ENCODE data around the gene FAM120AOS. TPM values are rescaled to one million over a fixed set of nuclear protein-coding genes. Genes with fewer than 3 reads are reported as not detected.

FAM120AOS gene
- total RNA-seq, 1 donor from 2014 or later = 32.6 TPM

- DNase-seq (ENCODE audit: low read depth, low spot score) = no peak
These were observed 14.1 kb upstream of the FAM120AOS start for GRCh38 chr9:93467462-93467861.

GRCh38 chr9:93467062-93467416, 13.7 kb upstream of the FAM120AOS start:
- DNase-seq (ENCODE audit: low read depth, low spot score) = no peak

- no peak for DNase-seq (ENCODE audit: low read depth, low spot score)
These were observed 13.2 kb upstream of the FAM120AOS start for GRCh38 chr9:93466416-93467061.

GRCh38 chr9:93465855-93466254, 12.5 kb upstream of the FAM120AOS start:
- DNase-seq (ENCODE audit: low read depth, low spot score) = no peak

GRCh38 chr9:93464876-93465275, 11.5 kb upstream of the FAM120AOS start:
- DNase-seq (ENCODE audit: low read depth, low spot score) = no peak

GRCh38 chr9:93464395-93464794, 11.0 kb upstream of the FAM120AOS start:
- no peak for DNase-seq (ENCODE audit: low read depth, low spot score)

GRCh38 chr9:93463638-93464248, 10.4 kb upstream of the FAM120AOS start:
- DNase-seq (ENCODE audit: low read depth, low spot score) = no peak

GRCh38 chr9:93461821-93462220, 8.4 kb upstream of the FAM120AOS start:
- DNase-seq (ENCODE audit: low read depth, low spot score) = no peak

GRCh38 chr9:93461414-93461743, 8.0 kb upstream of the FAM120AOS start:
- DNase-seq (ENCODE audit: low read depth, low spot score) = no peak

- no peak for DNase-seq (ENCODE audit: low read depth, low spot score)
These were observed 7.5 kb upstream of the FAM120AOS start for GRCh38 chr9:93460689-93461413.

- no peak for DNase-seq (ENCODE audit: low read depth, low spot score)
These were observed 6.1 kb upstream of the FAM120AOS start for GRCh38 chr9:93459432-93459847.

GRCh38 chr9:93458712-93459111, 5.3 kb upstream of the FAM120AOS start:
- no peak for DNase-seq (ENCODE audit: low read depth, low spot score)

- no peak for DNase-seq (ENCODE audit: low read depth, low spot score)
These were observed 3.6 kb upstream of the FAM120AOS start for GRCh38 chr9:93457006-93457405.

- DNase-seq (ENCODE audit: low read depth, low spot score) = no peak
These were observed 3.1 kb upstream of the FAM120AOS start for GRCh38 chr9:93456504-93456903.

- DNase-seq (ENCODE audit: low read depth, low spot score) = no peak
These were observed 2.6 kb upstream of the FAM120AOS start for GRCh38 chr9:93456022-93456421.

- no peak for DNase-seq (ENCODE audit: low read depth, low spot score)
These were observed 703 bp downstream of the FAM120AOS start for GRCh38 chr9:93452710-93453046.

- DNase-seq (ENCODE audit: low read depth, low spot score) = no peak
These were observed 1.3 kb downstream of the FAM120AOS start for GRCh38 chr9:93451849-93452709.

GRCh38 chr9:93450945-93451815, 2.2 kb downstream of the FAM120AOS start, which contains the start of gene FAM120A:
Gene FAM120A, plus strand, starts transcription at chr9:93451685. Its CDS starts 231 bp downstream, at chr9:93451916.
- DNase-seq (ENCODE audit: low read depth, low spot score) = no peak

GRCh38 chr9:93447655-93448054, 5.7 kb downstream of the FAM120AOS start:
- DNase-seq (ENCODE audit: low read depth, low spot score) = no peak

- no peak for DNase-seq (ENCODE audit: low read depth, low spot score)
These were observed 7.3 kb downstream of the FAM120AOS start for GRCh38 chr9:93446073-93446472.
